K562 (cell line): Measurements from ENCODE around the gene PSME1. TPM values are rescaled to one million over a fixed set of nuclear protein-coding genes. Genes with fewer than 3 reads are reported as not detected.

Experiments
- CBFA2T3 ChIP-seq: fragments of 450-650 bp; IDR thresholded peaks from 2 replicates; pipeline ENCODE4 v1.6.1; 2017
- FOS ChIP-seq: IDR thresholded peaks from 3 replicates; pipeline ENCODE4 v1.6.1; 2011; ENCODE audit not compliant: insufficient read length; ENCODE audit errors: extremely low read depth
- LCOR ChIP-seq: sonication (generic); formaldehyde crosslinking; IDR thresholded peaks from 2 replicates; pipeline ENCODE4 v1.8.0; 2022; ENCODE audit warnings: mild to moderate bottlenecking, missing genetic modification reagents
- MYBL2 ChIP-seq, 2 experiments: fragments of 450-650 bp in 1 of 2; sonication (generic) in 1 of 2; formaldehyde crosslinking in 1 of 2; IDR thresholded peaks; 2 replicates each; pipeline versions ENCODE4 v1.6.1 to v1.8.1; 2017 to 2022; ENCODE audit warnings: borderline replicate concordance in 1 of 2, inconsistent platforms in 1 of 2, low read depth in 1 of 2, mild to moderate bottlenecking in 1 of 2, missing genetic modification reagents in 1 of 2, moderate library complexity in 1 of 2
- NFIX ChIP-seq: fragments of 250-450 bp; sonication (Bioruptor Pico); IDR thresholded peaks from 2 replicates; pipeline ENCODE4 v1.4.0; 2020; ENCODE audit warnings: low read depth, mild to moderate bottlenecking, moderate library complexity
- NFYB ChIP-seq: IDR thresholded peaks from 2 replicates; pipeline ENCODE4 v1.6.1; 2011; ENCODE audit warnings: mild to moderate bottlenecking, moderate library complexity; ENCODE audit not compliant: insufficient read length; ENCODE audit errors: extremely low read depth
- POLR2AphosphoS5 ChIP-seq: IDR thresholded peaks from 2 replicates; pipeline ENCODE4 v1.6.1; 2011; ENCODE audit warnings: mild to moderate bottlenecking, low read depth, low read length, moderate library complexity; ENCODE audit not compliant: control insufficient read depth, insufficient read depth
- SIN3B ChIP-seq: fragments of 450-650 bp; IDR thresholded peaks from 2 replicates; pipeline ENCODE4 v1.6.1; 2017; ENCODE audit warnings: low read depth, mild to moderate bottlenecking, moderate library complexity
- SIX5 ChIP-seq, 2 experiments: IDR thresholded peaks; 2 replicates each; pipeline ENCODE4 v1.6.1; 2011; ENCODE audit warnings: low read length in 2 of 2, borderline replicate concordance in 1 of 2, low read depth in 1 of 2, mild to moderate bottlenecking in 1 of 2, moderate library complexity in 1 of 2; ENCODE audit not compliant: insufficient read depth in 1 of 2
- ZNF431 ChIP-seq: sonication (generic); formaldehyde crosslinking; IDR thresholded peaks from 2 replicates; pipeline ENCODE4 v1.8.0; 2022; ENCODE audit warnings: mild to moderate bottlenecking, missing genetic modification reagents
- polyA plus RNA-seq, 8 experiments: library from polyadenylated mRNA; depleted of rRNA in 4 of 8; stranded (reverse) in 5 of 8; unstranded in 3 of 8; fragments of >200 nt; fragmentation: Nextera tagmentation in 2 of 8; fragmentation: Illumina TruSeq in 1 of 8; extraction: Ambion mirVana in 2 of 8; extraction: Trizol in 1 of 8; gene quantifications; 2 replicates each; pipeline versions ENCODE4 v1.2.1 to v1.2.3, GENCODE V29; 2011 to 2014; ENCODE audit warnings: inconsistent platforms in 1 of 8, missing spikeins in 1 of 8
- total RNA-seq, 7 experiments: library from RNA; depleted of rRNA in 6 of 7; stranded (reverse); fragments of >200 nt in 6 of 7; fragmentation: Illumina TruSeq in 2 of 7; extraction: Trizol in 2 of 7; gene quantifications; 2 replicates each; pipeline versions ENCODE4 v1.2.1 to v1.2.3, GENCODE V29; 2011 to 2021; ENCODE audit warnings: low replicate concordance in 1 of 7
- TF ChIP-seq, protein P1 (sequence below), 2 experiments: IDR thresholded peaks in 1 of 2; conservative IDR thresholded peaks in 1 of 2; 2 replicates each; pipeline ENCODE4 v1.6.1; 2016; ENCODE audit warnings: low read depth in 2 of 2, mild to moderate bottlenecking in 1 of 2, missing compliant biosample characterization in 1 of 2, missing genetic modification characterization in 1 of 2, moderate library complexity in 1 of 2
- TF ChIP-seq, protein P2 (sequence below): fragments of 450-650 bp; IDR thresholded peaks from one replicate; pipeline ENCODE4 v1.6.1; 2018; ENCODE audit warnings: mild to moderate bottlenecking, moderate library complexity; ENCODE audit not compliant: partially characterized antibody
- TF ChIP-seq, protein P3 (sequence below), 2 experiments: fragments of 250-450 bp in 1 of 2; fragments of 450-650 bp in 1 of 2; sonication (Bioruptor Pico) in 1 of 2; IDR thresholded peaks; 2 replicates each; pipeline versions ENCODE4 v1.6.1 to v1.8.0; 2016 to 2021; ENCODE audit warnings: mild to moderate bottlenecking in 2 of 2, moderate library complexity in 2 of 2, missing compliant biosample characterization in 1 of 2, missing genetic modification characterization in 1 of 2

PSME1 gene
- total and polyA plus RNA-seq, 9 of the 15 experiments (the other 6 are each of a cell fraction or from before 2014, with no cell fraction given) = 20.3 to 180 (median 67.5) TPM

DNA sequence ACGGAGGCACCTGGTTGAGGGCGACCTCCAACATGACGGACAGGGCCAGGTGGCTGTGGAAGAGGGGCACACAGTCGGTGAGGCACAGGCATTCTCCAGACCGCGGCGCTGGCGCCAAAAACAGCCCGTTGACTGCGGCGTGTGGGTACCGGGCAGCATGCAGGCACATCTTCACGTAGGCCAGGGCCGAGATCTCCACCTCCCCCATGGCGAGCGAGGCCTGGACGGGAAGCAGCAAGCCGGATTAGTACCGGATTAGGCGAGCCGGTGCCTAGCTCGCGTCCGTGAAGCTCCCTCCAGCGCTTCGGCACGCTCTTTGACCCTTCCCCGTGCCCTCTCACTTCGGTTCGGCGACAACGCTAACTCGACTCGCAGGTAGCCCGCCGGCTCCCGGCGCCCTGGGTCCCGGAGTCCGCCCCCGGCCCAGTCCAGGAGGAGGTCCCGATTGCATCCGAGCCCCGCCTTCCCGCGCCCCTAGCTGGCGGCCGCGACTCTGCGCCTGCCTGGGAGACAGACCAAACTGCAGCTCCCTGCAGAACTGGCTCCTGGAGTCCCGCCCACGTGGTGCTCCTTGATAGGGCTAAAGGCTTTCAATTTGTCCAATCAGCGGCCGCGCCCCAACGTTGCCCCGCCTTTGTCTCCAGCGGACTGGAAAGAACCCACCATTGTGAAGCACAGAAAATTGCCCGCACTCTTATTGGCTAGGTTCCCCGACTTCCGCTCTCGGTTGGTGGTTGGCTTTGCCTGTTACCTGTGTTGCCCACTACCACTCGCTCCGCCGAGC, 5.3 kb downstream of the PSME1 start, which contains the start of gene EMC9 (continued):
- TF ChIP-seq, protein P1, sequence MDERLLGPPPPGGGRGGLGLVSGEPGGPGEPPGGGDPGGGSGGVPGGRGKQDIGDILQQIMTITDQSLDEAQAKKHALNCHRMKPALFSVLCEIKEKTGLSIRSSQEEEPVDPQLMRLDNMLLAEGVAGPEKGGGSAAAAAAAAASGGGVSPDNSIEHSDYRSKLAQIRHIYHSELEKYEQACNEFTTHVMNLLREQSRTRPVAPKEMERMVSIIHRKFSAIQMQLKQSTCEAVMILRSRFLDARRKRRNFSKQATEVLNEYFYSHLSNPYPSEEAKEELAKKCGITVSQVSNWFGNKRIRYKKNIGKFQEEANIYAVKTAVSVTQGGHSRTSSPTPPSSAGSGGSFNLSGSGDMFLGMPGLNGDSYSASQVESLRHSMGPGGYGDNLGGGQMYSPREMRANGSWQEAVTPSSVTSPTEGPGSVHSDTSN (CRISPR knock-in tag; IDR thresholded peaks at IDR 0.05; ENCODE audit: low read depth) = no peak
- TF ChIP-seq, protein P1 (tag; conservative IDR thresholded peaks at IDR 0.05; ENCODE audit: low read depth) = no peak
- TF ChIP-seq POLR2AphosphoS5 (0 out of 2 replicates have a peak, but pooled peaks have one; percentile 31), NFYB (peak; percentile 81), NFIX (CRISPR knock-in tag) (no peak), FOS (peak; percentile 80), MYBL2 (IDR thresholded peaks at IDR 0.05; ENCODE audit: low read depth) (peak; percentile 91), MYBL2 (CRISPR knock-in tag; IDR thresholded peaks at IDR 0.05; ENCODE audit: borderline replicate concordance) (no peak), LCOR (CRISPR knock-in tag) (no peak), ZNF431 (CRISPR knock-in tag) (no peak), CBFA2T3 (no peak), SIX5 (IDR thresholded peaks at IDR 0.05; ENCODE audit: borderline replicate concordance in 1 of 2, insufficient read depth in 1 of 2, low read depth in 1 of 2, low read length in 2 of 2) (no peak), SIN3B (no peak)
- TF ChIP-seq, protein P2, sequence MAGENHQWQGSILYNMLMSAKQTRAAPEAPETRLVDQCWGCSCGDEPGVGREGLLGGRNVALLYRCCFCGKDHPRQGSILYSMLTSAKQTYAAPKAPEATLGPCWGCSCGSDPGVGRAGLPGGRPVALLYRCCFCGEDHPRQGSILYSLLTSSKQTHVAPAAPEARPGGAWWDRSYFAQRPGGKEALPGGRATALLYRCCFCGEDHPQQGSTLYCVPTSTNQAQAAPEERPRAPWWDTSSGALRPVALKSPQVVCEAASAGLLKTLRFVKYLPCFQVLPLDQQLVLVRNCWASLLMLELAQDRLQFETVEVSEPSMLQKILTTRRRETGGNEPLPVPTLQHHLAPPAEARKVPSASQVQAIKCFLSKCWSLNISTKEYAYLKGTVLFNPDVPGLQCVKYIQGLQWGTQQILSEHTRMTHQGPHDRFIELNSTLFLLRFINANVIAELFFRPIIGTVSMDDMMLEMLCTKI = no peak
- TF ChIP-seq, protein P3, sequence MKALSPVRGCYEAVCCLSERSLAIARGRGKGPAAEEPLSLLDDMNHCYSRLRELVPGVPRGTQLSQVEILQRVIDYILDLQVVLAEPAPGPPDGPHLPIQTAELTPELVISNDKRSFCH (CRISPR knock-in tag; IDR thresholded peaks at IDR 0.05) = no peak
- TF ChIP-seq, protein P3 (tag; IDR thresholded peaks at IDR 0.05) = no peak
